ENCODE measurements around the gene CCDC15. TPM values are rescaled to one million over a fixed set of nuclear protein-coding genes. Genes with fewer than 3 reads are reported as not detected.
"Not testable (repeated sequence)": the region's sequence is repeated elsewhere in the genome, so short reads cannot be mapped to it uniquely, and the experiment has no call there.

Gene CCDC15
- total RNA-seq, 3 donors from 2014 or later, result 0.73 to 1.8 (median 1.6) TPM

DNA sequence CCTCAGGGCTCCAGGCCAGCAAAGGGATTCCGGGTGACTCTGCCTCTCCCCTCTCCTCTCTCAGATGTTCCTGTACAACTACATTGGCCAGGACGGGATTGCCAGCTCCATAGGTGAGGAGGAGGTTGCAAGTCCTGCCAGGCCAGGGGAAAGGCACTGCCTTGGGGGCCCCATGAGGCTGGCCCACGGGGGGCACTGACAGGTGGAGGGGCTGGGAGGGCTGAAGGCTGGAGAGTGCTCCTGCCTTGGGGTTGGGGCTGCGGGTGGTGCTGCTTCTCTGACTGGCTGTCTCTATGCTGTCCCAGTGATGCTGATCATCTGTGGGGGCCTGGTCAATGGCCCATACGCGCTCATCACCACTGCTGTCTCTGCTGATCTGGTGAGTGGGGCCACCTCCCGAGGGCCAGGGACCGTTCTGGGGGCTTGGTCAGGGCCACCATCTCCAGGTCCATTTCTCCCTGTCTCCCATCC, 130.8 kb downstream of the CCDC15 start:
- ATAC-seq (no peak), DNase-seq (no peak)
- Histone ChIP-seq H3K4me1 (ENCODE audit: low read depth) (no peaks in the 10 kb centered on the region), H3K4me3 (no peak overlapping the region), H3K9me3 (no peaks in the 10 kb centered on the region), H3K36me3 (ENCODE audit: low read depth) (no peaks in the 10 kb centered on the region)
- intact Hi-C loops (cut with DNase I, micrococcal nuclease), result no loop called here
- no peak for TF ChIP-seq CTCF (IDR thresholded peaks at IDR 0.05)

- Histone ChIP-seq H3K4me3 (no peak overlapping the region), H3K36me3 (ENCODE audit: low read depth) (no peaks in the 10 kb centered on the region), H3K4me1 (ENCODE audit: low read depth) (no peaks in the 10 kb centered on the region), H3K9me3 (no peaks in the 10 kb centered on the region)
- TF ChIP-seq CTCF (IDR thresholded peaks at IDR 0.05), result no peak
- DNase-seq, result no peak
- ATAC-seq, result no peak
- intact Hi-C loops (cut with DNase I, micrococcal nuclease), result no loop called here
Measured at GRCh38 chr11:125085301-125086081, 131.5 kb downstream of the CCDC15 start.

GRCh38 chr11:125086633-125087296, 132.8 kb downstream of the CCDC15 start:
- no peak for ATAC-seq
- no peak for TF ChIP-seq CTCF (IDR thresholded peaks at IDR 0.05)
- Histone ChIP-seq H3K36me3 (ENCODE audit: low read depth) (no peaks in the 10 kb centered on the region), H3K4me1 (ENCODE audit: low read depth) (no peaks in the 10 kb centered on the region), H3K9me3 (no peaks in the 10 kb centered on the region), H3K4me3 (no peak overlapping the region)
- peak in 1 of 3 donors; percentile 39 for DNase-seq
- intact Hi-C loops (cut with DNase I, micrococcal nuclease), result no loop called here

DNA sequence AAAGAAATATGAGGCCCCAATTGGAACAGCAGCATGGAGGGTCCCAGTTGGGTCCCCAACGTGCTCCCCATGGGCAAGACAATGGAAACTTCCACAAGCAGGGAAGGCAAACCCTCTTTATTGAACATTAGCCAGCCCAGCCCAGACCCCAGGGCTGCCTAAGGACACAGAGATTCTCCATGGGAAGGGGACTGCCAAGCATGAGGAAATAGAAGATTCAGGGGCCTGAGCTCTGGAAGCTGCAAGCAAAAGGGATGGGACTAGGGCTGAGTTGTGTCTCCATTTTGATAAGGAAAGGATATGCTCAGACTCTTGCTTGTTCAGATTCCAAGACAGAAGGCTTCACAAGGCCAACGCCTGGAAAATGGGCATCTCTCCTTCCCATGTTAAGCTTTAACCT, 134.1 kb downstream of the CCDC15 start:
- ATAC-seq (no peak), DNase-seq (no peak)
- Histone ChIP-seq H3K36me3 (ENCODE audit: low read depth) (no peaks in the 10 kb centered on the region), H3K9me3 (no peaks in the 10 kb centered on the region), H3K4me3 (no peak overlapping the region), H3K4me1 (ENCODE audit: low read depth) (no peaks in the 10 kb centered on the region)
- no peak for TF ChIP-seq CTCF (IDR thresholded peaks at IDR 0.05)
- intact Hi-C loops (cut with DNase I, micrococcal nuclease), result no loop called here

GRCh38 chr11:125088576-125089455, 134.8 kb downstream of the CCDC15 start:
- TF ChIP-seq CTCF (IDR thresholded peaks at IDR 0.05), result no peak
- ATAC-seq, result no peak
- Histone ChIP-seq H3K9me3 (no peaks in the 10 kb centered on the region), H3K36me3 (ENCODE audit: low read depth) (no peaks in the 10 kb centered on the region), H3K4me3 (no peak overlapping the region), H3K4me1 (ENCODE audit: low read depth) (no peaks in the 10 kb centered on the region)
- DNase-seq, result no peak
- intact Hi-C loops (cut with DNase I, micrococcal nuclease), result no loop called here

GRCh38 chr11:125089481-125089880, 135.5 kb downstream of the CCDC15 start:
- ATAC-seq; H3K9me3 ChIP-seq; H3K4me1 ChIP-seq (ENCODE audit: low read depth); H3K36me3 ChIP-seq (ENCODE audit: low read depth); intact Hi-C loops (cut with DNase I, micrococcal nuclease); H3K4me3 ChIP-seq; DNase-seq: not testable (repeated sequence)

GRCh38 chr11:125090151-125090550, 136.1 kb downstream of the CCDC15 start:
- H3K36me3 ChIP-seq (ENCODE audit: low read depth); ATAC-seq; H3K9me3 ChIP-seq; DNase-seq; H3K4me1 ChIP-seq (ENCODE audit: low read depth); H3K4me3 ChIP-seq; intact Hi-C loops (cut with DNase I, micrococcal nuclease): not testable (repeated sequence)
